Fibroblast of peridontal ligament (primary cell): ENCODE measurements around the gene COL9A1.

ENCODE experiments used
- DNase-seq: peaks from one replicate; pipeline ENCODE4 v3.0.0-alpha.2; 2010; ENCODE audit errors: extremely low read depth

Gene COL9A1

DNA sequence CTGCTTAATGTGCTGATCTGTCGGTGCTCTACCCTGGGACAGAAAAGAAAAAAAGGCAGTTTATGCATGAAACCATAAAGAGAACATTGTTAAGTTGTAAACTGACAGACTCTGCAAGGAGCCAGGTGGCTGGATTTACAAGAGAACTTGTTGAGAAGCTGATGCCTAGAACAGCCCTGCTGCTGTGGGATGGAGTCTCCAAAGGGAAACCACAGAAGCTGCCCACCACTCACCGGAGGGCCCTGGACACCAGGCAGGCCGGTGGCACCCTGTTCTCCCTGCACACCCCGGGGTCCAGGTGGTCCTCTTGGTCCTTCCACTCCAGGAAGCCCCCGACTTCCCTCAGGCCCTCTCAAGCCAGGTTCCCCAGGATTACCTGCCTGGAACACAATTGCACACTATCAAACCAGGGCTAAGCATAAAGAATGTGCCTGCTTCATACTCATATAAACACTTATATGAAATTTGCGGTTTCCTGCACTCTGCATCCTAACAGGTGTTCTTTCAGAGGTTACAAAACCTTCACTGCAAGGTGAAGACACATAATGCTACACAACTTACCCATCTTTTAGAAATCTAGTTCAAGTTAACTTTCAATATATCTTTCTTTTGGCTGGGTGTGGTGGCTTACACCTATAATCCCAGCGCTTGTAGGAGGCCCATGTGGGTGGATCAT is 68.2 kb downstream of the COL9A1 start:
- DNase-seq = no peak

DNA sequence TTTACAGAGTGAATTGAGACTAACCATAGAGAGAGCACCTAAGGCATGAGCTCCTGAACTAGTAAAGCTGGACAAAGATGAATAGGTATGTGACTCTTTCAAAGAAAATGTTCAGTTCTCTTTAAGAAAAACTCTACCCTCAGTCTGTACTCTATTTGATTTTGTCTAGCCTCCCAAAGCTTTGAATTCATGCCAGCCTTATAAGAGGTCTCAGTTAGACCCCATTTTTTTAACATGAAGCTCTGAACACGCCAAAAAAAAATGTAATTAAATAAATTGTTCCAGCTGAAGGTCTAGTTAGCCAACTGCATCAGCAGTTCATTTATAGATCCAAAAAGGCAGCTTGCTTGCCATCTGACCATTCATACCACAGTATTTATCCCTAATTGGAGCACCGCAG is 71.6 kb downstream of the COL9A1 start:
- no peak for DNase-seq

DNA sequence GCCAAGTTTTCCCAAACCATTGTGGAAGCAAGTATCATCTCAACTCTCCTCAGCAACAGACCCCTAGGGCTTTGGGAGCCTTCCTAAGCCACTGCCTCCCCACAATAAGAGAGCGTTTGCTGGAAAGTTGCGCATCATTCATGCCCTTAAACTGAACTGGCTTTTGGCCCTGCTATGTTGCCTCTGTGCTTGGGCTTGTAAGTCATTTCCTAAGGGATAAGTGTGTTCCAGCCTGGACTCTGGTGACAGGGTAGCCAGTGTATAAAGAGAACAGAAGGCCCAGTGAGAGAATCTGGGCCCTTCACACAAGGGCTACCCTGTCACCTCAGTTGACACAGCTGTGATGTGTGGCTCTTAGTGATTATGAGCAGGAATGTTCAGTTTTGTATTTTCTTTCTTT is 77.8 kb downstream of the COL9A1 start:
- no peak for DNase-seq

DNA sequence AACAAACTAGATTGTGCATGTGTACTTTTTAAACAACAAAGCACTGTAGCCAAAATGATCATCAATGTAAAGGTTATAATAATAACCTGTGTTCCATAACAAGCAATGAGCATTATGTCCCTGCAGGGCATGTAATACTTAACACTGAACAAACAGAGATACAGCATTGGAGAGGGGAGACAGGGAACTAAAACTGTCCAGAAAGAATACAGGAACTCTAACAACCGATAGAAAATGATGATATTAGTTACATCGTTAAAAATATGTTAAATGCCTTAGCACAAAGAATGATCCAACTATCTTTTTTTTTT is 80.5 kb downstream of the COL9A1 start:
- no peak for DNase-seq

DNA sequence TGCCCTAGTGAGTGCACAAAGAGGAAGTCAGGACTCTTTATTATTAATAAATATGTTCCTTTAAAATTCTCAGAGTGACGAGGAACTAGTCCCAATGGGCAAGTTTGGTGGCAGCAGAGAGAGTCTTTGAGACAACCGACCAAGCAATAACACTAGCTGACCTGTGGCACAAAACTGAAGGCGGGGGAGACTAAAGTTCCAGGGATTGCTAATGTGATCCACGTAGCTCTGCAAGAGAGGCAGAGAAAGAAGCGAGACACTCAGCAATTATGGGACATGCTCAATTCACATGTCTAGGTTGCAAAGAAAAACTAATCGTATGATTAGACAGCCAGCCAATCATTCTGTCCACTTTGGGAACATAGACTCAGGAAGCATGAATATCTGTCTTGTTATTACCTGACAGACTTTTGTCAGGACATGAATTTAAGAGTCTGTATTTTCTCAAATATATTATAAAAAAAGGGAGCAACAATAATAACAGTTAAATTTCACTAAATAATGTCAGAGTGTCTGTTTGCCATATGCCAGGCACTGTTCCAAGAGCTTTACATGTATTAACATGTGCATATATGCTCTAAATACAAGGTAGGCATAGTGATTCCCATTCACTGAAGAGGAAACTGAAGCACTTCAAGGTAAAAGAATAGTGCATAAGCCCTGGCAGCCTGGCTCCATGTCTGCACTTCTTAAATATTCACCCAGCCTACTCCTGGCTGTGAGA is 81.0 kb downstream of the COL9A1 start:
- DNase-seq = no peak

DNA sequence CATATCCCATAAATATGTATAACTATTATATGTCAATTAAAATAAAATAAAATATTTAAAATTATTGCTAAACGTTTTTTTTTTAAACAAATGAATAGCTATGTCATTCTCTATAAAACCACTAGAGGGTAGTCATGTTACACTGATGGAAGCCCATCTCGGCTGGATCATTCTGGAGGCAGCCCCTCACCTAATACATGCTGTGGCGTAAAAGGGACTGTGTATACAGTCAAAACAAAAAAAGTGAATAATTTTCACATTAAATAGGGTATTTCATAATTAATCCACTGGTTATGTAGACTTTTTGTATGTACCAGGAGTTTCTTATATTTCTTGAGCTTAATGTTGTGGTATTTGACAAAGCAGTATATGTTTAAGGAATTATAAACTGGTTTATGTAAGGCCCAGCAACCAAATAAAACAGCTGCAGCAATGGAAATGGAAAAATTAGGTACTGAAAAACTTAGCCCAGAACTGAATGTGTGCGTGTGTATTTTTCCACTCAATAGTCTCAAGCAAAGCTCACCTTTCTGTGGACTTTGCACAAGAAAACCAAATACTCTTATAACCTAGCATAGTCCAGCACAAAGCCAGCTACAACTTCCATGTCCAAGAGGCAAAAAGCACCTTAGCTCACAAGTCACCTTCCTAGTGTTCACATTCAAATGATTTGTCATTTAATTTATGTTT is 81.7 kb downstream of the COL9A1 start:
- peak; percentile 33 for DNase-seq

DNA sequence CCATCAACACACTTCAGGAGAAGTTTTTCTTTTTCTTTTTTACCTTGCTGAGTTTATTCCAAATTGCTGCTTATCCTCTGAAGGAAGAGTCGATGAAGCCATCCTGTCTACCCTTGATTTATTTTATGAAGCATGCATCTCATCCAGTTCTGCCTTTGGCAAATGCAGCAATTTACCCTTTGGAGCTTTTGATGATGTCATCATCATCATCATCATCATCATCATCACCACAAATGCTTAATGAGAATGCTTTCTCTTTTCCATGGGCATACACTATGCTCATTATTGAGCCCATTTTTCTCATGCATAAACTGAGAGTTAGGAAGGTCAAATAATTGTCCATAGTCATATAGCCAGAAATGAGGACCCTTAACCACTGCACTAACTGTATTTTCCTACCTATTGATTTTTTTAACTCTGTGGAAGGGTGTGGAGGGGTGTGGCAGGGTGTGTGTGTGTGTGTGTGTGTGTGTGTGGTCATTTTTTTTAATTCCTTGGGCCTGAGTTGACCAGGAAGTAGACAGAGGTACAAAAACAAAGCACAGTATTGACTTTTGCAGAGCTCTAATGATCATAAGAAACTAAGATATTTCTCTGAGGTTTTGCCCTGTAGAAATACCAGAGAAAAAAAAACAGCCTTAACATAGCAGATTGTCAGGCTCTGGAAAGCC is 82.8 kb downstream of the COL9A1 start:
- no peak for DNase-seq

DNA sequence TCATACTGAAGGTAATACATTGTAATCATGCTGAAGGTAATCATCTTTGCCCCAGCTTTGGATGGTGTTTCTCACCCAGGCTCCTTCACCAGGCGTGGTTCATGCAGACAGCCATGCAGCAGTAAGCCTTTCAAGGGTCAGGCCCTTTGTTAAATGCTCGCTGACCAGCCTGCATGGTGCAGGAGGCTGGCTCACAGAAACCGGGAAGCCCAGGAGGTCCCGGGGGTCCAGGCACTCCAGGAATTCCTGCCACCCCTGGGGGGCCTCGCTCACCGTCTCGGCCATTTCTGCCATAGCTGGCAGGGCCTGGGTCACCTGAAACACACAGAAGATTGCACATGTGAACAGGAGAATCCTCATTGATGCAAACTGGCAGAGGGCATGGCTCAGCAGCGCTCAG is 86.1 kb downstream of the COL9A1 start:
- DNase-seq = no peak

DNA sequence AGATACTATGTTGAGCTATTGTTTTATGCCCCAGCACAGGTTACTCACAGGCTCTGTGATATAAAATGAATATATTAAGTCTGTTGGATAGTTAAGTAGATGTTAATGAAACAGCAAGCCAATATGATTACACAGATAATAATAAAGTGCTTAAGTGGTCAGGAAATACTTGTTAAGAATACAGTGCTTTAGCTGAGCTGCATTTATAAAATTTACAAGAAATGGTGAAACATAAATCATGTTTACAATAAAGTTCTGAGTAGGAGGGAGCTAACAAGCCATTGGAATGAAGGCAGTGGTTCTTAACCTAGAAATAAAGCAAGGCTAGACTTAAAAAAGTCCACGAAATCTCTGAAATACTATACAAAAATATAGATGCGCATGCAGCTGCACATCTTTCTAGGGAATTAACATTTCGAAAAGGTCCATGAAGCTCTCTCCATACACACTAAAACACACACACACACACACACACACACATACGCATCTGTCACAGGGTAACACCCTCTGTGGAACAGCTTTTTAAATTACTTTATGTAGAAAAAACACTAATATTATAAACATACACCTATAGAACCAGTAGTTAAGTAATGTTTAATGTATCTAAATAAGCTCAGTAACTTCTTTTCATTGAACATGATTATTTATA is 87.3 kb downstream of the COL9A1 start:
- DNase-seq = no peak

DNA sequence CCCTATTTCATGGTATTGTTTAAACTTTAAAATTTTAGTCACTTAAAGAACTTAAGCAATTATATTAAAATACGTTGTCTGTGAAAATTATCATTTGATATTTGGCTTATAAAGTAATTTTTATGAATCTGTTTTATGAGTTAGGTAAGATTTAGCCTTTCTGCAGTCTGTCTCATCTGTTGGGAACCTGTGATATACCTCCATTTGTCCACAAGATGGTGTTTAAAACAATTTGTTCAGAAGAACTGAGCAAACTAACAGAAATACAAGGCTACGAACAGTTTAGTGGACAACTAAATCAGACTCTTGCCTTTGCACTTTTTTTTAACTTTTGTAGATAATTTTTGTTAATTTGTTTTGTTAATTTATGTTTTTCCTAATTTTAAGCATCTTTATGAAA is 92.4 kb downstream of the COL9A1 start:
- no peak for DNase-seq

DNA sequence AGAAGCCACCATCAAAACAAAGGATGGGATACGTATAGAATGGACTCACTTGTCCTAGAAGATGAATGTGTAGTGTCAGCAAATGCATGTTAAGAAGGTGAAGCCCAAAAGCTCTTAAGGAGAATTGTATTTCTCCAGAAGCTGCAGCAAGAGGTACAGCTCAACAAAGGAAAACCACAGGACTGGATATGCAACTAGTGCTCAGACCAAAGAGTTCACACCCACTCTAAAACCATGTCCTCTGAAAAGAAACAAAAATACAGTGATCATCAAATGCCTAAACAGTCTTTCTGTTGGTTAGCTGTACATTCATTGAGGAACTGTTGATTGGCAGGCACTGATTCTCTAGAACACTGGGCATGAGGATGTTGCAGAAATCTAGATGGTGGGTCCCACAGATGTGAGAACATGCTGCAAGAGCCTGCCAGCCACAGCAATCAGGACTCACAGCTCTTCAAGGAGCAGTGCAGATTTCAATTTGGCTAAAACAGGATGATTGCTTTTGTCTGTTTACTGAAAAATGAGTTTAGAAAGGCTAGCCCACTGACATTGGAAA is 94.6 kb downstream of the COL9A1 start:
- no peak for DNase-seq

DNA sequence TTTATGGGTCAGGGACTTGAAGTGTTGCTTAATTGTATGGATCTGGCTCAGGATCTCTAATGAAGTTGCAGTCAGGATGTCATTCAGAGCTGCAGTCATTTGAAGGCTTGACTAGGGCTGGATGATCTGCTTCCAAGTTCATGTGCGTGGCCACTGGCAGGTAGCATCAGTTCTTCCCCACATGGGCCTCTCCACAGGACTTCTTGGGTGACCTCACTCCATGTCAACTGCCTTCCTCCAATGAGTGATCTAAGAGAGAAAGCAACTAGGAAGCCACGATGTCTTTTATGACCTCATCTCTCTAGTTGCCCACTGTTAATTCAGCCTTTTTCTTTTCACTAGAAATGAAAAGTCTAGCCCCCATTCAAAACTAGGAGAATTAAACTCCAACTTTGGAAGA is 104.1 kb downstream of the COL9A1 start:
- DNase-seq = no peak

DNA sequence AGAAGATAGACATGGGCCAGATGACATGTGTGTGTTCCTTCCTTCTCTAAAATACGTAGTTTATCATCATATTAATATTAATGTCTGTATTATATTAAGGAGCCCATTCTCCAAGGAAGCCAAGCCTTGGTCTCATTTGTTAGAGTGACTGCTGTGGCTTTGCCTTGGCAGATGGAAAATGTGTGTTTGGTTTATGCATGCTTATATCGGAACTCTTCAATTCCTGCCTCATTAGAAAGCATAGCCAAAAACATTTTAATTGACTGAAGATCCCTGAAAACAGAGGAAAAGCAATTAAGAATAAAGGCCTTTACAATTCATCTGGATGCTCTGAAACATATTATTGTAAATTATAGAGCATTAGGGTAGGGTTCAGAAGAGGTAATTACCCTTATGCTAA is 106.4 kb downstream of the COL9A1 start:
- no peak for DNase-seq

DNA sequence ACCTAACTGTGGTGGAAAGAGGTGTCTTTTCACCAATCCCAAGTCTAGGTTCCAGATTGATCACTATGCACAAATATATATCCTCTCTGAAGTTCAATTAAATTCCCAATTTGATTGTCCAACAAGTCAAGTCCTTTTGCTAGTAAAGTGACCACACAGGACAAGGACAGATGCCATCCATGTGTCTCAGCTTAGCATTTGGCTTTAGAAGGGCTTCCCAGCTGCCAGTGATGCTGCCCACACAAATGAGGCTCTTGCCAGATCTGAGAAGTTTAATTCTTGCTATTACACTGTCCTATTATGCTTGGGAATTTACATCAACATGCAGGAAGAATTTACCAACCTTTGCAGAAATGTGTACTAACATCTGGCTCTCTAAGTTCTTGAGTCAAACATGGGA is 108.5 kb downstream of the COL9A1 start:
- no peak for DNase-seq

DNA sequence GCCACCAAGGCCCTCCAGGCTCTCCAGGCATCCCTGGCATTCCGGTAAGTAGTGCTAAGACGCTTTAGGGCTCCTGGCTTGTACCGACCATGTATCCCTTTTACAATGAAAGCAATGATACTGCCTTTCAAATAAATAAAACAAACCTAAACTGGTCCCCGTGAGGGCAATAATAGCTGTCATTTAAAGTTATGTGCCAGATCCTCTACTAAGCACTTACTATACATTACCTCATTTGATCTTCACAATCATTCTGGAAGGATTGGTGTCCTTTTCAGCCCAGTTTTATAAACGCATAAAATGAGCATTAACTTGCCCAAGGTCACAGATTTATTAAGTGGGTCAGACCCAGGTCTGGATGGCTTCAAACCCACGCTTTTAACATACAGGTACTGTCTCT is 114.7 kb downstream of the COL9A1 start:
- no peak for DNase-seq

DNA sequence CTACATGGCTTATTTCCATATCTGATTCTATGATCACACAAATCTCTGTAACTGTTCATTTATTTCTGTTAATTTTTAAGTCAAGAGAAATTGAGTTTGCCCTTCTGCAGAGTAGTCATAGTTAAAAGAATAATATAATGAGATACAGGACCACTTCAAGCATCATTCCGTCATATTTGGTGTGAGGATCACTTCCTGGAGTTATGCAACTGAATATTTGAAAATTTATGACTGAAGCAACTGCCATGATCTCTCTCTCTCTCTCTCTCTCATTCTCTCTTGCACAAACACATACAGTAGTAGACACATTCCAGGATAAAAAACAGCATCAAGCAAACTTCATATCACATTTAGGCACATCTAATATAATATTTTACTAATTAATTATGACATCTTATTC is 116.4 kb downstream of the COL9A1 start:
- no peak for DNase-seq

DNA sequence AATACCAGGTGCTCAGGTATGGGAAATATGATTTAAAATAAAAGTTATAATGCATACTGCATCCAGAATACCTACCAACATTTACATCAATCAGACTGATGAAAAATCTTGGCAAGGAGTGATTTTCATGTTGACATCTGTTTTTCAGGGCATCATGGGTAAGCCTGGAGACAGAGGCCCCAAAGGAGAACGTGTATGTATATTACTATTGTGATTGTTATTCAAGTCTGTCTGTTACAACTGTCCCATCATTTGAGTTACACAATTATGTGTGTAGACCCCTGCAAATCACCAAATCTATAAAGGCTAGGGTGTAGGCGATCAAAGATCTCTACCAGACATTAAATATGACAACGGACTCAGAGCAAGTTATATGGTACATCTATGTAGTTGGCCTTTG is 118.2 kb downstream of the COL9A1 start:
- DNase-seq = no peak

DNA sequence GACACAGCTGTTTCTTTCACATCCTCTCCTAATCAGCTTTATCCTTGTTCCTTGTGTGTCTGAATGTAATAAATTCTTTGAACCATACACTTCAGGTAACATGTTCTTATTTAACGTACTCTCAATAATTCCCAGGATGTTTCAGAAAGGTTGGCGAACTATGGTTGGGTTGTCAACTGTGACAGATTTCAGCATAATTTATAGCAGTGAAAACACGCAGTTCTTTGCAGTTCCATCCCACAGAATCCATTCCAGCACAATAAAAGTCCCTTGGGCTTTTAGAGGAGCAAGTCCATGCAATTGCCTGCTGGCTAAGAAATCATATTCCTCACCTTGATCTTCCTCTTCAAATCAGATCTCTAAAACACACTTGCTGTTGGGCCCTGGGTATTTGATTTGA is 119.3 kb downstream of the COL9A1 start:
- DNase-seq = no peak

DNA sequence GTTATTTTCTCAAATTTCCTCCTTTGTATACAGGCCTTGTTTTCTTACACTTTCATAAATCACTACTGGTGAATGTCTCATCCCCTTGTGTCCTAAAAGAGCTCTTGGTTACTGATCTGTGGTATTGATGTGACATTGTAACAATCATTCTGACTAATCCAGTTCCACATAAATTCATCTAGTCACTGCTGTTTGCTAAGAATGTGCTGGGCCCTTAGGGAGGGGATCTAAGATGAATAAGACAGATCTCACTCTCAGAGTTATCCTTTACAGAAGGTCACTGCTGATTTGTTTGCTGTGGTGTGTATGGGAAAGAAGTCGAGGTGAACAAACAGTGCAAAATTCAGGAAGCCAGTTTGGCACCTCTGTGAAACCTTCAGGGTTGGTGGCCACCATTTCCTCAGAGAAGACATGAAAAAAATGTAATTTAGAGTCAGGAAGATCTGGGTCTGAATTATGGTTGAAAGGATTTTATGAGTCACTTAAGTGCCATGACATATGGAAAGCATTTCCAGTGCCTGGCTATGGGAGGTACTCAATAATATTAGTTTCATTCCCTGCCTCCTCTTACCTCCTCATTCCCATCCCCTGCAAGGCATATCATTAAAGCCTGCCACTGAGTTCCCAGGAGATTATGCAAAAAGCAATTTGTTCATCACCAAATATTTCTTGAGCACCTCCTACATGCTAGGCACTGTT is 121.8 kb downstream of the COL9A1 start:
- peak; percentile 6 for DNase-seq

DNA sequence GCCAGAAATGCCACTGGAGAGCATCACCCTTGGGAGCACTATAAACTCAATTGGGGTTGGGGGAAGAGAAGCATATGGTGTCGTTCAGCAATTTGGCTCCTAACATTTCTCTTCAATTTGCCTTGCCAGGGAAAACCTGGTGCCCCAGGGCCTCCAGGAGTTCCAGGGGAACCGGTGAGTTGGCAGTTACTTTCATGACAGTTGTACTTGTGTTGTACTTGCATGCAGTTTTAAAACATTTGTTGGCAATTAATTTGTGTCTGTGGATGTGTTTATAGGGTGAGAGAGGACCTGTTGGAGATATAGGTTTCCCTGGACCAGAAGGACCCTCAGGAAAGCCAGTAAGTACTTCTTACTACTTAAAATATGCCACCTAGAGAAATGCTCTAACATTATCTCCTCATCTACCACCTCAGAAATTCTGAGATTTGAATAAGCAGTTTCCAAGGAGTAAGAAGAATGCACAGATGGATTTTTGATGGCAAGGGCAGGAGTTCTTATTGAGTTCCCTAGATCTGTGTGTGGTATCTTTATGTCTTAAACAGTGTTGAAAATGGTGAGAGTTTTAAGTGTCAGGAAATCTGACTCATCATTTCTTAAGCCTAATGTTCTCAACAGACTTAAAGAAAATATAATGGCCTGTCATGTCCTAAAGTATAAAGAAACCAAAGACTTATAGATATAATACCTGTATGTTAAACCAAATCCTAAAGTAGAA is 122.5 kb downstream of the COL9A1 start:
- no peak for DNase-seq
